Stimulated activated CD4-positive, alpha-beta T cell treated with anti-CD3 and anti-CD28 coated beads, Interleukin-2, amount 100 ng/mL, for 24 hours (primary cell): ENCODE measurements around the gene APC.

ENCODE experiments used
- DNase-seq, 2 donors: peaks; one replicate each; pipeline ENCODE4 v3.0.0-alpha.2; 2020

APC gene

GRCh38 chr5:112717506-112718082, 20.1 kb upstream of the APC start:
- no peak for DNase-seq

- no peak for DNase-seq
Observed at GRCh38 chr5:112718344-112718743, 19.3 kb upstream of the APC start.

GRCh38 chr5:112720576-112720975, 17.1 kb upstream of the APC start:
- no peak for DNase-seq

- DNase-seq, result no peak
Observed at GRCh38 chr5:112724901-112725300, 12.8 kb upstream of the APC start.

- no peak for DNase-seq
Observed at GRCh38 chr5:112729630-112730029, 8.1 kb upstream of the APC start.

- DNase-seq, result no peak
Observed at GRCh38 chr5:112732131-112732530, 5.6 kb upstream of the APC start.

- no peak for DNase-seq
Observed at GRCh38 chr5:112733586-112733985, 4.1 kb upstream of the APC start.

DNA sequence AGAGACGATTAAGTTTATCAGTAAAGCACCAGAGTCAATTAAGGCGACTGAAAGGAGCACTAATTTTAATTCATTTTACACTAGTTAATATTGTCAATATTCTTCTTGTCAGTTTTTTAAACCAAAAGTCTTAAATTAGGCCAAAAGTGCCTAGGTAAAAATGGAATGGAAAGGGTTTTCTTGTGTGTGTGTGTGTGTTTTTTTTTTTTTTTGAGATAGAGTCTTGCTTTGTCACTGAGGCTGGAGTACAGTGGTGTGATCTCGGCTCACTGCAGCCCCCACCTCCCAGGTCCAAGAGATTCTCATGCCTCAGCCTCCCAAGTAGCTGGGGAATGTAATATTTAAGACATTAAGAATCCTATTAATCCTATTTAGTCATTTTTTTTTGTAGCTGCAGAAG, 3.1 kb upstream of the APC start:
- DNase-seq, result no peak

- no peak for DNase-seq
Observed at GRCh38 chr5:112735702-112736101, 2.0 kb upstream of the APC start.

GRCh38 chr5:112737070-112737462, 619 bp upstream of the APC start:
- no peak for DNase-seq

- no peak for DNase-seq
Observed at GRCh38 chr5:112738191-112738560, 491 bp downstream of the APC start.

DNA sequence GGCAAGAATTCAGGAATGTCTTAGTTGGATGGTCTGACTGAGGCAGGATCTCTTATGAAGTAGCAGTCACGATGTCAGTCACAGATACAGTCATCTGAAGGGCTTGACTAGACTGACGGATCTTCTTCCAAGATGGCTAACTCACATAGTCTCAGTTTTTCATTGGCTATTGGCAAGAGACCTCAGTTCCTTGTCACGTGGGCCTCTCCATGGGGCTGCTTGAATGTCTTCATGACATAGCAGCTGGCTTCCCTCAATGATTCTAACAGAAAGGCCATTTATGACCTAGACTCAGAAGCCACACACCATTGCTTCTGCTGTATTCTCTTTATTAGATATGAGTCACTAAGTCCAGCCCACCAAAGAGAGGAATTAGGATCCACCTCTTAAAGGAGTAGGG, 4.7 kb downstream of the APC start:
- no peak for DNase-seq

GRCh38 chr5:112743631-112744030, 5.9 kb downstream of the APC start:
- no peak for DNase-seq

DNA sequence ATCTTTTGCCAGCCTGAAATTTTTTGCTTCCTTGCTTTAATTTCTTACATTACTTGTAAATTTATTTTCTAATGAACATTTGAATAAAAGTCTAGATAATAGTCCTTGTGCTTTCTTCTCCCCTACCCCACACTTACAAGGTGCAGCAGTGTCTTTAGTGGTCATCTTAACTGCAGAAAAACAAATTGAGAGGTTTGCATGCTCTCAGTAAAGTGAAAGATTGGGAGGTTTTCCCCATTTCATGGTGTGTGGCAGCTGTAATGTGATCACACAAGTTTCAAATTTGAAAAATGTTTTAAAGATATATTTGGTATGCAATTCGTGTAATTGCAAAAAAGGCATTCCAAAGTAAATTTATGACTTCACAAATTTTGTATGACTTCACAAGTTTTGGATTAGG, 14.7 kb downstream of the APC start:
- DNase-seq, result no peak

DNA sequence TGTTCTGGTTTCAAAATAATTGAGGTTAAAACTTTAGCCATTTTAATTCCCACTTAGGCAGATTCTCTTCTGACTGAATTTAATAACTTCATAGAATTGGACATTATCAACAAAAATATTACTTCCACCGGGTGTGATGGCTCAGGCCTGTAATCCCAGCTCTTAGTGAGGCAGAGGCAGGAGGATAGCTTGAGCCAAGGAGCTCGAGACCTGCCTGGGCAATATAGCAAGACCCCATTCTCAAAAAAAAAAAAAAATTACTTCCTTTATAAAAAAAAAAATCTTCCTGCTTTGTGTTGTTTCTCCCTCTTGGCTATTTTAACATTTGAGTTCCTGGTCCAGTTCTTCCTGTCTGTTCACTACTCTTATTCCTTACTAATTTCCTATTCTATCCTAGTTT, 18.0 kb downstream of the APC start:
- no peak for DNase-seq

DNA sequence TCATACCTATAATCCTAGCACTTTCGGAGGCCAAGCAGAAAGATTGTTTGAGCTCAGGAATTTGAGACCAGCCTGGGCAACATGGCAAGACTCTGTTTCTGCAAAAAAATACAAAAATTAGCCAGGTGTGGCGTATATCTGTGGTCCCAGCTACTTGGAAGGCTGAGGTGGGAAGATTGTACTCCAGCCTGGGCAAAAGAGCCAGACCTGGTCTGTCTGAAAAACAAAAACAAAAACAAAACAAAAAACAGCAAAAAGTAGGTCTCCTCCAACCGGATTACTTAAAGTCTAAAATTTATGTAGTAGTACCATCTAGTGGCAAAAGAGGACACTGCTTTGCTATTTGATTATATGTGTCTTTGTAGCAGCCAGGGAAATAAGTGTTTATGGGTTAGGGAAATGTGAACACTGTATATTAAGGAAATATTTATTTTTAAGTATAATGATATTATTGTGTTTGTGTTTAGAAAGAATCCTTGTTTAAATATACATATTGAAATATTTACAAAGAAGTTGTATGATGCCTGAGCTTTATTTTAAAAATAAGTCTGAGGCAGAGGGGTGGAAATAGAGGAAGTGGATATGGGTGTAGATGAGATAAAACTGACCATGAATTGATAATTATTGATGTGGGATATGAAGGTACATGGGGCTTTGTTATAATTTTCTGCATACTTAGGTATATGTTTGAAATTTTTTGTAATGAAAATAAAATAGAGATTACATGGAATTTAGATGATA, 20.0 kb downstream of the APC start:
- DNase-seq, result no peak

DNA sequence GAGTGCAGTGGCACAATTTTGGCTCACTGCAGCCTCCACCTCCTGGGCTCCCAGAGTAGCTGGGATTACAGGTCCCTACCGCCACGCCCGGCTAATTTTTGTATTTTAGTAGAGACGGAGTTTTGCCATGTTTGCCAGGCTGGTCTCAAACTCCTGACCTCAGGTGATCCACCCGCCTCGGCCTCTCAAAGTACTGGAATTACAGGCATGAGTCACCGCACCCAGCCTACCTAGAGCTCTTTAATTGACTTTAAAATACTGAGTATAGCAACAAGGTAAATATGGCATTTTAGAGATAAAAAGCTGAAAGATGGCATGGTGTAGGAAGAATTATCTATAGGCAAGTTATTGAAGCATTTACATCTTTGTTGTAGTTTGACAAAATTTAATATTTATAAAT, 21.0 kb downstream of the APC start:
- no peak for DNase-seq

- DNase-seq, result no peak
Observed at GRCh38 chr5:112762113-112762810, 24.6 kb downstream of the APC start.

DNA sequence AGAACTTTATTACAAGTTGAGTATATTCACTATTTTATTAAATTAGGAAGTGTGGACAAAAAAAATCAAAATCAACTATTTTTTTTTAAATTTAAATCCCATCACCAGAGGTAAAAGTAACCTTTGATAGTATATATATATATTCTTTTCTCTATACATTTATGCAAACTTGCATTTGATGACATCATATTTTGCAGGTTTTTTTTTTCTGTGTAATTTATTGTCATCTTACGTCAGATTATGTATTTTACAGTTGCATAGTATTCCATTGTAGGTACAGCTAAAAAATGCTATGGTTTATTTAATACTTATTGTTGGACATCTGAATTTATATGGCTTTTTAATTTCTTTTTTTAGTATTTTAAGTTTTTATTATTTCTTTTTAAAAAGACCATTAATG, 25.5 kb downstream of the APC start:
- DNase-seq, result no peak

- no peak for DNase-seq
Observed at GRCh38 chr5:112772124-112772523, 34.4 kb downstream of the APC start.

DNA sequence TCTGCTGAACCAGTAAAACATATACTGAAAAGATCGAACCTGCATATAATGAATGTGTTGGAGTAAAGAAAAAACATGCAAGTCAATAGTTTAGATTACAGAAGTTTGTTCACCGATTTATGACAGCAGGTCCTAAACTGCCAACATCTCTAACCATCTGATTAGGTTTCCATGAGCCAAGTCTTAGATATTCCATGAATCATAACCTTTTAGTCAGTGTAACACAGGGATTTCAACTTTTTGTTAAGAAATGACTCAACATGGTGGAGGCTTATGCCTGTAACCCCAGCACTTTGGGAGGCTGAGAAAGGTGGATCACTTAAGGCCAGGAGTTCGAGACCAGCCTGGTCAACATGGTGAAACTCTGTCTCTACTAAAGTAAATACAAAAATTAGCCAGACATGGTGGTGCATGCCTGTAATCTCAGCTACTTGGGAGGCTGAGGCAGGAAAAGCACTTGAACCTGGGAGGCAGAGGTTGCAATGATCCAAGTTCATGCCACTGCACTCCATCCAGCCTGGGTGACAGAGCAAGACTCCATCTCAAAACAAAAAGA, 38.7 kb downstream of the APC start:
- no peak for DNase-seq

DNA sequence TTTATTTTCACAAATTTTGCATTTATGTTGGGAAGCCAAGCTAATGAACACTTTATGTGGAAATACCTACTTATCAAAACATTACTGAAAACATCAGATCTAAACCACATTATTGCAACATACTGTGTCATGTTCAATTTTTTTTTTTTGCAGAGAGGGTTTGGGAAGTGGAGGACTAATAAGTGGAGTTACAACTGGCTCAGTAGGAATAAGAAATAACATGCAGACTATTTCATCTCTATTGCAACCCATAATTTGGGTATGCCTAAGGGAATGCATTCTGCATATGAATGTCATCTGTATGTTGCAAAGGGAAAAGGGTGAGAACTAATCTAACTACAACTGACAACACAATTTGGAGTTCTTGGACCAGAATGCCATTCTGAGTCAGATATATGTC, 41.8 kb downstream of the APC start:
- no peak for DNase-seq

GRCh38 chr5:112784726-112785125, 47.0 kb downstream of the APC start:
- DNase-seq, result no peak

DNA sequence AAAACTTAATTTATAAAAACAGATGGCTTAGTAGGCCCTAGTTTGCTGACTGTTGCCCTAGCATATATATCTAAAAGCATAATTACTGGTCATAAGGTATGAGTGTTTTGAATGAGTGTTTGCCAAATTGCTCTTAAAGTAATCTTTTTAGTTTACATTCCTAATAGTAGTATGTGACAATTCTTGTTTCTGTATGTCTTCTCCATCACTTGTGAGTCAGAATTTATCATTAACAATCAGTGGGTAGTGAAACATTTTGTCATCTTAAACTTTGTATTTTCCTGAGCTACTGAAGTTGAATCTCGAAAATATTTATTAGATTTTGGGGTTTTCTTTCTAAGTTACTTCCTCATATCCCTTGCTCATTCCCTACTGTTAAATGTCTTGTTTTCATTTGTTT, 49.6 kb downstream of the APC start:
- no peak for DNase-seq
